ENCODE measurements around the gene HIPK2. TPM values are rescaled to one million over a fixed set of nuclear protein-coding genes. Genes with fewer than 3 reads are reported as not detected.

HIPK2 gene
- polyA plus RNA-seq, 2 of the 4 experiments (the other 2 are of a cell fraction) = 11.3 to 12.1 TPM

DNA sequence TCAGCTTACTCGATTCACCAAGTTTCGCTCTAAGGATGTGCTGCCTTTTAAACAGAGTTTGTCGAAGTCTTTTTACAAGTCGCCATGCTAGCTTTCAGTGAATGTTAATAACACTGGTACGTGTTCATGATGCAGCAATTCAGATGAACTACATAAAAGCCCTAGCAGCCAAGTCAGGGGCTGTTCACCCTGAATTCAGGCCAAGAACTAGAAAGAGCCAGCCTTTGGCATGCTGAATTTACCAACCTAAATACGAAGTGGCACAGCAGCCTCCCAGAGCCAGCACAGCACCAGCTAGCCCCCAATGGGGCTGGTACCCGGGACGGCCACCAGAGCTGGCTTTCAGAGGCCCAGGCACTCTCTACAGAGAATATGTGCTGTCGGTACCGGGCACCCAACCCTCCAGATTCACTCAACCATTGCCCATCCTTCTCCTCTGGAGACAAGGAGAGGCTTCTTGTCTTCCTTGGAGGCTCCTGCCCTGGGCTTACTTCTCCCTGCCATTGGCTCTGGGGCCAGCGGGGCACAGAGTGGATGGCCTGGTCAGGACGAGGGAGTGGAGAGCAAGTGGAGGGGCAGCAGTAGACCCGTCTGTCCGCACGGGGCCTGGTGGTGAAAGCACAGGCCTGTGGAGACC lies 64.2 kb downstream of the HIPK2 start:
- no peak for DNase-seq (ENCODE audit: low read depth in 1 of 2, low spot score in 1 of 2)
- FAIRE-seq = no peak
- WGBS (ENCODE audit: missing lambda C conversion rate) = 96% methylated on average over 14 of the region's 15 CpGs
- no peak overlapping the region for H3K4me2 ChIP-seq
- TF ChIP-seq PHF8 (IDR thresholded peaks at IDR 0.05; ENCODE audit: borderline replicate concordance, low read depth) = no peak
- no peak for TF ChIP-seq NR3C1 (IDR thresholded peaks at IDR 0.05)
- no peak for TF ChIP-seq RAD21 (conservative IDR thresholded peaks at IDR 0.05 in 1 of 2, IDR thresholded peaks at IDR 0.05 in 1 of 2)
- TF ChIP-seq, protein P1, sequence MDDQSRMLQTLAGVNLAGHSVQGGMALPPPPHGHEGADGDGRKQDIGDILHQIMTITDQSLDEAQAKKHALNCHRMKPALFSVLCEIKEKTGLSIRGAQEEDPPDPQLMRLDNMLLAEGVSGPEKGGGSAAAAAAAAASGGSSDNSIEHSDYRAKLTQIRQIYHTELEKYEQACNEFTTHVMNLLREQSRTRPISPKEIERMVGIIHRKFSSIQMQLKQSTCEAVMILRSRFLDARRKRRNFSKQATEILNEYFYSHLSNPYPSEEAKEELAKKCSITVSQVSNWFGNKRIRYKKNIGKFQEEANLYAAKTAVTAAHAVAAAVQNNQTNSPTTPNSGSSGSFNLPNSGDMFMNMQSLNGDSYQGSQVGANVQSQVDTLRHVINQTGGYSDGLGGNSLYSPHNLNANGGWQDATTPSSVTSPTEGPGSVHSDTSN (IDR thresholded peaks at IDR 0.05) = no peak
- no peak for TF ChIP-seq HDAC2 (IDR thresholded peaks at IDR 0.05)
- TF ChIP-seq, protein P2, sequence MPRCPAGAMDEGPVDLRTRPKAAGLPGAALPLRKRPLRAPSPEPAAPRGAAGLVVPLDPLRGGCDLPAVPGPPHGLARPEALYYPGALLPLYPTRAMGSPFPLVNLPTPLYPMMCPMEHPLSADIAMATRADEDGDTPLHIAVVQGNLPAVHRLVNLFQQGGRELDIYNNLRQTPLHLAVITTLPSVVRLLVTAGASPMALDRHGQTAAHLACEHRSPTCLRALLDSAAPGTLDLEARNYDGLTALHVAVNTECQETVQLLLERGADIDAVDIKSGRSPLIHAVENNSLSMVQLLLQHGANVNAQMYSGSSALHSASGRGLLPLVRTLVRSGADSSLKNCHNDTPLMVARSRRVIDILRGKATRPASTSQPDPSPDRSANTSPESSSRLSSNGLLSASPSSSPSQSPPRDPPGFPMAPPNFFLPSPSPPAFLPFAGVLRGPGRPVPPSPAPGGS (IDR thresholded peaks at IDR 0.05) = no peak
- no peak for TF ChIP-seq ZNF302 (CRISPR knock-in tag; IDR thresholded peaks at IDR 0.05)
- TF ChIP-seq TP53 (CRISPR knock-in tag; IDR thresholded peaks at IDR 0.05) = no peak
- TF ChIP-seq SREBF2 (IDR thresholded peaks at IDR 0.05) = no peak
- no peaks in the 10 kb centered on the region for H3K4me1 ChIP-seq
- CTCF ChIA-PET = interaction anchor here (1.7 to 1.8 kb wide), 2 partner anchors 28 to 68 kb away, joined by 3 to 5 read pairs; no protein-coding TSS in a partner anchor
- no peak overlapping the region for H3K4me3 ChIP-seq
- POLR2A ChIA-PET = no interaction called here
- no peaks in the 10 kb centered on the region for H3K9me3 ChIP-seq
- no peak overlapping the region for H3K27ac ChIP-seq
- no peak for ATAC-seq

DNA sequence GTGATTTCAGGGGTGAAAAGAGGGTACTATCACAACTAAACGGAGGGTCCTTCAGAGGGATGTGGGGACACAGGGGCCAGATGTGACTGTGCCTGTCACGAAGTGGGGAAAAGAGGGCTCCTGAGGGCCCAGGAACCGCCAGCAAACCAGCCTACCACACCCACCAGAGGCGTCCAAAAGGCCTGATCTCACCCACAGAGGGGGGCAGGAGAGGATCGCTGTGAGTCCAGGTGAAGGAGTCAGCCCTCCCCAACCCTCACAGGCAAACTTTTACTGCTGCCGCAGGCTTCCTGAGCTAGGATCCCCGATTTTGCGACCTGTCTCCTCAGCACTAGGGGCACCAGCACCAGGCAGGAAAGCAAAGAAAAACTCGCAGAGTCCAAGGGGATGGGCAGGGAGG lies 64.7 kb downstream of the HIPK2 start:
- Histone ChIP-seq H3K27ac (no peak overlapping the region), H3K4me3 (no peak overlapping the region), H3K4me1 (no peaks in the 10 kb centered on the region), H3K9me3 (no peaks in the 10 kb centered on the region), H3K4me2 (no peak overlapping the region)
- WGBS (ENCODE audit: missing lambda C conversion rate) = 82% methylated on average over 9 of the region's 9 CpGs
- DNase-seq (ENCODE audit: low read depth in 1 of 2, low spot score in 1 of 2) = no peak
- FAIRE-seq = no peak
- TF ChIP-seq, protein P3, sequence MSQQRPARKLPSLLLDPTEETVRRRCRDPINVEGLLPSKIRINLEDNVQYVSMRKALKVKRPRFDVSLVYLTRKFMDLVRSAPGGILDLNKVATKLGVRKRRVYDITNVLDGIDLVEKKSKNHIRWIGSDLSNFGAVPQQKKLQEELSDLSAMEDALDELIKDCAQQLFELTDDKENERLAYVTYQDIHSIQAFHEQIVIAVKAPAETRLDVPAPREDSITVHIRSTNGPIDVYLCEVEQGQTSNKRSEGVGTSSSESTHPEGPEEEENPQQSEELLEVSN (IDR thresholded peaks at IDR 0.05; ENCODE audit: borderline replicate concordance, low read depth) = no peak
- TF ChIP-seq ZFP36 (IDR thresholded peaks at IDR 0.05; ENCODE audit: borderline replicate concordance, partially characterized antibody) (no peak), RFX5 (IDR thresholded peaks at IDR 0.05) (no peak), EHF (CRISPR knock-in tag; IDR thresholded peaks at IDR 0.05) (no peak), HOXA7 (CRISPR knock-in tag; IDR thresholded peaks at IDR 0.05) (no peak), JUN (IDR thresholded peaks at IDR 0.05) (no peak), RAD21 (conservative IDR thresholded peaks at IDR 0.05 in 1 of 2, IDR thresholded peaks at IDR 0.05 in 1 of 2) (no peak), RARB (CRISPR knock-in tag; IDR thresholded peaks at IDR 0.05) (no peak), KDM1A (IDR thresholded peaks at IDR 0.05; ENCODE audit: low read depth) (no peak), CHD4 (IDR thresholded peaks at IDR 0.05; ENCODE audit: borderline replicate concordance) (no peak), MYC (IDR thresholded peaks at IDR 0.05; ENCODE audit: borderline replicate concordance, low read length) (no peak), HOXB13 (CRISPR knock-in tag; IDR thresholded peaks at IDR 0.05; ENCODE audit: low read depth) (no peak), ESRRA (IDR thresholded peaks at IDR 0.05; ENCODE audit: borderline replicate concordance, low read length) (no peak), CBX2 (IDR thresholded peaks at IDR 0.05; ENCODE audit: borderline replicate concordance, low read depth) (no peak), POLR2A (IDR thresholded peaks at IDR 0.05; ENCODE audit: low read length) (no peak)
- TF ChIP-seq, protein P4, sequence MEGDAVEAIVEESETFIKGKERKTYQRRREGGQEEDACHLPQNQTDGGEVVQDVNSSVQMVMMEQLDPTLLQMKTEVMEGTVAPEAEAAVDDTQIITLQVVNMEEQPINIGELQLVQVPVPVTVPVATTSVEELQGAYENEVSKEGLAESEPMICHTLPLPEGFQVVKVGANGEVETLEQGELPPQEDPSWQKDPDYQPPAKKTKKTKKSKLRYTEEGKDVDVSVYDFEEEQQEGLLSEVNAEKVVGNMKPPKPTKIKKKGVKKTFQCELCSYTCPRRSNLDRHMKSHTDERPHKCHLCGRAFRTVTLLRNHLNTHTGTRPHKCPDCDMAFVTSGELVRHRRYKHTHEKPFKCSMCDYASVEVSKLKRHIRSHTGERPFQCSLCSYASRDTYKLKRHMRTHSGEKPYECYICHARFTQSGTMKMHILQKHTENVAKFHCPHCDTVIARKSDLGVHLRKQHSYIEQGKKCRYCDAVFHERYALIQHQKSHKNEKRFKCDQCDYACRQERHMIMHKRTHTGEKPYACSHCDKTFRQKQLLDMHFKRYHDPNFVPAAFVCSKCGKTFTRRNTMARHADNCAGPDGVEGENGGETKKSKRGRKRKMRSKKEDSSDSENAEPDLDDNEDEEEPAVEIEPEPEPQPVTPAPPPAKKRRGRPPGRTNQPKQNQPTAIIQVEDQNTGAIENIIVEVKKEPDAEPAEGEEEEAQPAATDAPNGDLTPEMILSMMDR (IDR thresholded peaks at IDR 0.05) = no peak
- TF ChIP-seq, protein P5, sequence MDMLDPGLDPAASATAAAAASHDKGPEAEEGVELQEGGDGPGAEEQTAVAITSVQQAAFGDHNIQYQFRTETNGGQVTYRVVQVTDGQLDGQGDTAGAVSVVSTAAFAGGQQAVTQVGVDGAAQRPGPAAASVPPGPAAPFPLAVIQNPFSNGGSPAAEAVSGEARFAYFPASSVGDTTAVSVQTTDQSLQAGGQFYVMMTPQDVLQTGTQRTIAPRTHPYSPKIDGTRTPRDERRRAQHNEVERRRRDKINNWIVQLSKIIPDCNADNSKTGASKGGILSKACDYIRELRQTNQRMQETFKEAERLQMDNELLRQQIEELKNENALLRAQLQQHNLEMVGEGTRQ (IDR thresholded peaks at IDR 0.05) = no peak
- TF ChIP-seq, protein P6, sequence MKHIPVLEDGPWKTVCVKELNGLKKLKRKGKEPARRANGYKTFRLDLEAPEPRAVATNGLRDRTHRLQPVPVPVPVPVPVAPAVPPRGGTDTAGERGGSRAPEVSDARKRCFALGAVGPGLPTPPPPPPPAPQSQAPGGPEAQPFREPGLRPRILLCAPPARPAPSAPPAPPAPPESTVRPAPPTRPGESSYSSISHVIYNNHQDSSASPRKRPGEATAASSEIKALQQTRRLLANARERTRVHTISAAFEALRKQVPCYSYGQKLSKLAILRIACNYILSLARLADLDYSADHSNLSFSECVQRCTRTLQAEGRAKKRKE (CRISPR knock-in tag; IDR thresholded peaks at IDR 0.05; ENCODE audit: low read depth) = no peak
- ATAC-seq = no peak
- POLR2A ChIA-PET = no interaction called here
- CTCF ChIA-PET = interaction anchor here (0.8 to 1.1 kb wide), 4 partner anchors 12 to 66 kb away, joined by 3 read pairs; no protein-coding TSS in a partner anchor

Measured in A549 (cell line).